ENCODE measurements around the gene PCDHGA1.

The PCDHGA1 gene

DNA sequence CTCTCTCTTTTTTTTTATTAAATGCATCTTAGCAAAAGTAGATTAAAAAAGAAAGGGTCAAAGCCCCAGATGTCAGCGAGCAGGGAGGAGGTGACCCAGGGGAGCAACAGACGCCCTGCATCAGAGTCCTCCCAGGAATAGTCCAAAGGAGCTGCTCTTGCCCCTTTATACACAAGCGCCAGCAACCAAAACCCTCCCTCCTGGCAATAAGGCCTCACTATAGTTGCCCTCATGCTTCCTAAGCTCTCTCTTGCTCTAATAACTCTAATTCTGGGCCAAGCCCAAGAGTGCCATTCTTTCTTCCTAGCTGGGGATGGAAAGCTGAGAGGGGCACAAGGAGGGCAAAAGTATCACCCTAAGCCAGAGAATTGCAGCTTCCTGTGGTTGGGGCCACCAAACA is 184.8 kb downstream of the PCDHGA1 start:
- DNase-seq = no peak

DNA sequence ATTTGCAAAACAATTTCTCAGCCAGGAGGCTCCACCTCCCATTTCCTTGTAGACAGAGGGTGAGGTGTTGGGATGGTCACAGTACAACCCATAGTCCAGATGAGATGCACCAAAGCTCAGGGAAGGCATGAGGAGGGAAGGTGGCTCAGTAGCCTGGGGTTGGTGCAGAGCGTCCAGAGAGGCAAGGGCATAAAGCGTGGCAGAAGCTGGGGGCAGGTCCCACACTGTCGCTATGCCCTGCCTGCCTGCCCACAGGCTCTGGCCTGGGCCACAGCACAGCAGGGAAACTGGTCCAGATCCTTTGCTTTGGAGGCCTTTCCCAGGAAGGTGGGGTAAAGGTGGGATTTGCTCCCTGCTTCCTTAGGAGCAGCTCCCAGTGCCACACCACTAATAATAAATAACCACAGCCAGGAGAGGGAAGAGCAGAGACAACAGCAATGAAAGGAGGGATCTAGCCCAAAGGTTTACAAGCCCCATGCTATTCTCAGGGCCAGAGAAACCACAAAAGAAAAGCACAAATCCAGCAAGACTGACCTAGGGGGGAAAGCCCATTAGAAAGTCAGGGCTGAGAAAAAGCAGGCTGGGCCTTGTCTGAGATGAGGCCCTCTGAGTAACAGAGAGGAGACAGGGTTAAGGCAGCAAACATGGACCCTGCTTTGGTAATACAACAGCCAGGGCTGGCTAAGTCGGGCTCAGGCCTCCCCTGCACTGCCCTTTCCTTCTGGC is 185.8 kb downstream of the PCDHGA1 start:
- no peak for DNase-seq

DNA sequence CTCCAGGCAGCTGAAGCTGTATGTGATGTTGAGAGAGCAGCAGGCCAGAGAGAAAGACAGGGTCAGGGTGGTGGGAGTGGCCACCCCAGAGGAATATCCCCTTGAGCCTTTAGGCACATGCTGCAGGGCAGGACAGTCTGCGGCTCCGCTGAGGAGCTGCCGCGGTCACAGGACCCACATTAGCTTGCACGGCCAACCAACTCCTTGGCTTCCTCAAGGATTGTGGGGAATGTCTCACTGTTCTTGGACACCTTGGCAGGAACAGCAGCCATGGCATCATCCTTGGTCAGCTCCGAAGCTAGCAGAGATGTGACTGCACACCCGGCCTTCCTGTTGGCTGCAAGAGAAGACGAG is 186.3 kb downstream of the PCDHGA1 start:
- DNase-seq = no peak

DNA sequence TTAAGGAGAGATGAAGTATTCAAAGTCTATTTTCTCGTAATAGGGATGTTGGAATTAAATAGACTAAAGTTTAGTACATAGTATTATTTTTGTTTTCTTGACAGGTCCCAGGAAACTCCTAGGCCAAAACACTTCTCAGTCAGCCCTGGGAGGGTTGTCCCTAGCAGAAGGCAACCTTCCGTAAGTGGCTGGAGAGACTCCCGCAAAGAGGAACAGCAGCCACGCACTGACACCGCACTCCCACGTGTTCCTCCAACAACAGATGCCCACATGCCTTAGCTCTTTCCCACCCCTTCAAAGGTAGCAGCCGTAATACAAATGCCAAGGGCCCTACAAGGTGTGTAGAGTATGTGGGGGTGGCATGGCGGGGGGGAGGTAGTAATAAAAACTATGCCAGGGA is 187.0 kb downstream of the PCDHGA1 start:
- DNase-seq = no peak

DNA sequence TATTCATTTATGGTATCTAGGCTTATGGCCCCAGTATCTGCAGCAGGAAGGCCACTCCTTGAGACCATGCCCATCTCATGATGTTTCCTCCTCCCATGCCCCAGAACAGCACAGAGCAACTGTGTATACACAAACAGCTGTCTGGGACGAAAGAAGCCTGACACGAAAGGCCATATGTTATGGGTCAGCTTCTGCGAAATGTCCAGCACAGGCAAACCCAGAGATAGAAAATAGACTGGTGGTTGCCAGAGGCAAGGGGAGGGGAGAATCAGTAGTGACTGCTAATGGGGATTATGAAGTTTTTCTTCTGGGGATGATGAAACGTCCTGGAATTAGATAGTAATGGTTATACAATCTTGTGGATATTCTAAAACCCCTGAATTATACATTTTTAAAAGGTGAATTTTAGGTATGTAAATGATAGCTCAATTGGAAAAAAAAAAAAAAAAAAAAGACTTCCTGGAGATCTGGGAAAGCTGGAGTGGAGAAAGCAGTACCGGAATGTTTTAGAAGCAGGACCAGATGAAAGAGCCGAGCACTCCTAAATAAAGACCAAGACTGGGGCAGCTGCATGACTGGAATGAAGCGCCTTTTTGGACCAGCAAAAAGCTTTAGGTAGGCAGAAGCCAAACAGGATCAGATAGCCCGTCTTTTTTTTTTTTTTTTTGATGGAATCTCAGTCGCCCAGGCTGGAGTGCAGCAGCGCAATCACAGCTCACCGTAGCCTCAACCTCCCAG is 187.7 kb downstream of the PCDHGA1 start:
- DNase-seq = no peak

DNA sequence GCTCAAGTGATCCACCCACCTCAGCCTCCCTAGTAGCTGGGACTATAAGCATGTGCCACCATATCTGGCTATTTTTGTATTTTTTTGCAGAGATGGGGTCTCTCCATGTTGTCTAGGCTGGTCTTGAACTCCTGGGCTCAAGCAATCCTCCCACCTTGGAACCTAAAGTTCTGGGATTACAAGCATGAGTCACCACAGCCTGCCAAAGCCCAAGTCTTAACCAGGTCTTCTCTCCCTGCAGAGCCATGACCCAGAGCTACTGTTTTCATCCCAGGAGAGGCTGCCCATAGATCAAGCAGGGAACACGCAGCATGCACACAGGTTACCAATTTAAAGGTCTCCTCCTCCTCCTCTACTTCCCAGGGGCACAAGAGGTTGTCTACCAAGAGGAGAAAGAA is 188.3 kb downstream of the PCDHGA1 start:
- no peak for DNase-seq

DNA sequence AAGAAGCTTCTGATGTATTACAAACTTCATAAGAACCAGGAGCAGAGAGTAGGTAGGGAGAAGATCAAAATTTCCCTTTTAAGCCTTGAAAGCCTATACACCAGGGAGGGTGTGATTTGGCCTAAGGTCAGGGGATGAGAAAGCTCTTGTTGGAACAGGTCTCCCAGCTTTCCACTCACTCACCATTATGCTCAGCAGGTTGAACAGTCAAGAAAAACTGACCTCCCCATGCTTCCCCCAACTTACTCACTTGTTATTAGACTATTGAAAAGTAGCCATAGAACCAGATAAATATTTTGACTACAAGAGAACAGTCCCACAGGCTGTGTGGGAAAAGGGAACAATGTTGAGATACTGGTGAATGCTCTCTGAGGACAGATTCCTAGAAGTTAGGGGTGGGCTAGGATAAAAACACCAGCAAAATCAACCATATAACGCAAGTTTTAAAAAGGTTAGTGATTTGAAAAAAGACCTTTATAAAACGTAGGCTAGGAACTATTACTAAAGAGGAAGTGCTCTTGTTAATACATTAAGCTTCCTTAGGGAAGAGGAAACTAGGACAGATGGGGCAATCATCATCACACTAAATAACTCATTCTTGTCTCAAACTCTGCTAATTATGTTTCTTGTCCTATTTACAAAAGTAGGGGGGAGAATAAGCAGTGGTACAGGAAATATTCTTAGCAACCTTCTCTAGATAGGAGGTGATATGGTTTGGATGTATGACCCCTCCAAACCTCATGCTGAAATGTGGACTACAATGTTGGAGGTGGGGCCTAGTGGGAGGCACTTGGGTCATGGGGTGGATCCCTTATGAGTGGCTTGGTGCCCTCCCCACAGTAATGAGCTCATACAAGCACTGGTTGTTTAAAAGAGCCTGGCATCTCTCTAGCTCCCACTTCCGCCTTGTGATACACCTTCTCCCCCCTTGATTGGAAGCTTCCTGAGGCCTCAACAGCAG is 189.6 kb downstream of the PCDHGA1 start:
- no peak for DNase-seq

DNA sequence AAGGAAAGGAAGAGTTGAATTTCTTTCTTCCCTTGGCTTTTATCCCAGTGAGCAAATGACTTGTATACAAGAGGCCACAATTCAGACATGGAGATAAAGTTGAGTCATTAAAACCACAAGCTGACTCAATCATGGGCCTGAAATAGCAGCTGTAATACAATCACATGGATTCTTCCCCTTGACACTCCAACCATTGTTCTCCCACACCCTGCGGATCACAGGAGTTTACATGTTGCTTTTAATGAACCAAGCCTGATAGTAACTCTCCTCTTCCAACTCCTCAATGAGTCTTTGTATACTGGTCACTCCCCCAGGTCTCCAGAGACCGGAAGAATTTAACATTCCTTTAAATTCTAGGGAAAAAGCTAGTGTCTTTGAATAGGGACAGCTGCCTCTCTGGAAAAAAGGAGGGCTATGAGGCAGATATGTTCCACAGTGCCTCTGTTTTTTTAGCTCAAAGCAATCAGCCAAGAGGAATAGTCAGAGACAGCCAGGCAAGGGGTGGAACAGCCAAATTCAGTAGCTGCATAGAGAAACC is 191.0 kb downstream of the PCDHGA1 start:
- no peak for DNase-seq

DNA sequence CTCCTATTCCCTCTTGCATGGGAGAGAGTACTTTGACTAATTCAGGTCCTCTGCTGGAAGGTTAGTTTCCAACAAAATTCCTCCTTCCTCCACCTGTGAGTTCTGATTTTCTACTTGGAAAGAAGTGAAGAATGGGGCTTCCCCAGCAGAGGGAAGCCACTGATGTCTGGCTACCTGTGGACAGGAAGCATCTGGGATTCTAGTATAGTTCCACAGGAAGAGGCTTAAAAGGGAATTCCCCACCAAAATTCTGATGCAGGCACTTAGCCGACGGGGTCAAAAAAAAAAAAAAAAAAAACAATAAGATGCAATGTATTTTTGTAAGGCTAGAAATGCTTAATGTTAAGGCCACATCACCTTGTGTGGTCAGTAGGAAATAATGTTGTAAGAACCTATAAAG is 192.0 kb downstream of the PCDHGA1 start:
- DNase-seq = no peak

DNA sequence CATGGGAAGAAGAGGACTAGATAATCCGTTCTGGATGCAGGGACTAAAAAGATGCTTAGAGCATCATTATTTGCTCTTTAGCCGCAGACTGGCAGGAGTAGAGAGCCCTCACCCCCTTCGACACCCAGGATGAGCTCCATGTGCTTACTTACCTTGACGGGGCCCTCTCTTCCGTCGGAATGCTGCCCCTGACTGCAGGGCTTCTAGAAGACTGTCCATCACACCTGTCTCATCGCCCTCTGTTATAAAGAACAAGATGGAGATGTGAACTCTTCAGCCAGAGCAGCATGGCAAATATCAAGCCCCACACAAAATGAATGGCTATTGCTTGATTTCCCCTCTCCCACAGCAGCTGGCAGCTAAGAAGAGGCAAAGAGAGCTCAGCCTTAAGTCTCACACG is 193.7 kb downstream of the PCDHGA1 start:
- no peak for DNase-seq

DNA sequence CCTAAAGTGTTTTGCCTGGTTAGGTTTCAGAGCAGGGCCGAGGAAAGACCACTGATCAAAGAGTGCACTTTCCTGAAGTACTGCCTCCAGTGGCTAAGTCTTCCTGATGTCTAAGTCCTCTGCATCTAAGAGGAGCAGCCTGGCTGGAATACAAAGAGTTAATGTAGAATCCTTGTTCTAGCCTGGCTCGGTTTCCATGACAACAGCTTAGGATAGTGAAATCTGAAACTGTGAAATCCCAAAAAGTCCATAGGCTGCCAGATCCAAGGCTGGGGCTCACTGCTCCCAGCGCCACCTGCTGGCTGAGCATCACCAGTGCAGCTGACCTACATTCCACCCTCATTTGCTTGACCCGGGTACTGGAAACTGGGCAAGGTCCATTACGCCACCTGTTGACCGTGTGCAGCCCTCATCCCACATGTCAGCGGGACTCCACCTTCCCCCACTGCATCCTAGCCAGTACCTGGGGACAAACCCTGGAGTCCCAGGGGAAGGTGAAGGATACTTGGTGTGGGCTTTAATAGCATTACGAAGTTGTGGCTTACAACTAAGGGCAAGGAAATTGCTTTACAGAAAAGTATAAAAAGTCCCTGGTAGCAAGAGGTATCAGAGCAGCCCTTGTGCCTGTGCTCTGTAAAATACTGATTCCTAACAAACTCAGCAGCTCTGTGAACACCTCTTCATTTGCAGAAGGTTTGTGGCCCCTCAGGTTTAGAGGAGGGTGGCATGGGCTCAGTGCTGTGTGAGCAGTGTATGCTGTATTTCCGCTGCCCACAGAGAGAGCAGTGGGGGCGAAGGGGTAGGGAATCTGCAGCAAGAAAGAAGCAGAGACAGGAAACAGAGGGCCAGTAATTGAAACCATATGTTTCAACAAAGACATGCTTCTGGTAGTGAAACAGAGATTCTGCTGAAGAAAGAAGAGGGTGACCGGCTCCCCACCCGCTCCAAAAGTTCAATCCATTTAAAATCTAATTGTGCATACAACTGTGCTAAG is 194.6 kb downstream of the PCDHGA1 start:
- peak; percentile 42 for DNase-seq

DNA sequence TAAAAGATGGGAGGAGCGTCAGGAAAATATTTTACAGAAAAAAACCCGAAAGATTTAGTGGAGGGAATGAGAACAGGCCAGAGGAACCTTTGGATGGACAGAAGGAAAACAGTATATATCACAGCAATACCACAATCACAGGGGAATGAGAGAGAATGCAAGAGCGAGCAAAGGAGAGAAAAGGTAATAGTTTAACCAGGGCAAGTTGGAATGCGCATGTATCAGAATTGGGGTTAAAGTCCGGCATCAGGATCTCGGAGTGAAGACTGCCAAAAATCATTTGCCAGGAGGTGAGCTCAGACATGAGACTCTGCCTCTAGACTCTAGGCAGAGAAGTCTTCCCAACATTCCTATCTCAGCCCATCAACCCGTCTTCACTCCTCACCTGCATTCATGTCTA is 195.3 kb downstream of the PCDHGA1 start:
- no peak for DNase-seq

DNA sequence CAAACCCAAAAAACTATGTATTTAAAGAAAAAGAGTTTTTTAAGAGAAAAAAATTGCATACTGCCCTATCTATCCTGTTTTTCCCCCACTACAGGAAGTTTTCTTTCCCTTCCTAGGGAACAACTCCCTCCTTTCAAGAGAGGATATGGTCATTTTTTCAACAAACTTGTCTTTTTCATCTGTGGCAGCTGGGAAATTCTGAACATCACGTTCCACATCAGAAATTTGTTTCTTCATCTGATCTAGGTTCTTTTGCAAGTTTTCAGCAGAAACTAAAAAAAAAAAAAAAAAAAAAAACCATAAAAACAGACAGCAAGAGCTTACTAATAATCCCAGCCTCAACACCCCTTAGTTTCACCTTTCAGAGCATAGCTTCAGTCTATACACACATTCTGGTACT is 197.1 kb downstream of the PCDHGA1 start:
- no peak for DNase-seq

DNA sequence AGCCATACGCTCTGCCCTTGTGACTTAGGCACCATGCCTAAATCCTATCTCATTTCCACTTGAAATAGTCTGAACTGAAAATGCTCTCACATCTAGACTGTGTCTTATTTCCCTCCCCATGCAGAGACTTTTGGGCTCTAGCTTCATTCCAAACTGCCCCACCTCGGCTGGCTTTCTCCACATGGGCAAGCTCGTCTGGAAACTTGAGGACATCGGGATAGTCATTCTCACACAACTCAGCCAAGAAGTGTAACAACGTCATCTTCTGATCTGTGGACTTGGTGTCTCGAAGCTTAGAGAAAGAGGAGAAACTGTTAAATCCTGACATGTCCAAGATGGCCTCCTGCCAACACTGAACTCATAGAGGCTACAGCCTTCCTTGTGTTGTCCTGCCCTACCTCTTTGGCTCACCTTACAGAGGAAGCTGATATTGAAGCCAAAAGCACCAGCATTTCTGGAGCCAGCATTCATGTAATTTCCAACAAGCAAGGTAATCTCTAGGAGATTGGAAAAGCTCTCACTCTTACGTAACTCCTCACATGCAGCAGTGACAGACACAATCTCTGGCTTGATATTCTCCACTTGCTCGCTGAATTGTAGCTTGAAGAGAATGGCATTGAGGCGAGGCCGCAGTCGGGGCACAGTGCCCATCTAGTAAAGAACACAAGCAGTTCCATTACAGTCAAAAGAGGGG is 198.1 kb downstream of the PCDHGA1 start:
- no peak for DNase-seq

DNA sequence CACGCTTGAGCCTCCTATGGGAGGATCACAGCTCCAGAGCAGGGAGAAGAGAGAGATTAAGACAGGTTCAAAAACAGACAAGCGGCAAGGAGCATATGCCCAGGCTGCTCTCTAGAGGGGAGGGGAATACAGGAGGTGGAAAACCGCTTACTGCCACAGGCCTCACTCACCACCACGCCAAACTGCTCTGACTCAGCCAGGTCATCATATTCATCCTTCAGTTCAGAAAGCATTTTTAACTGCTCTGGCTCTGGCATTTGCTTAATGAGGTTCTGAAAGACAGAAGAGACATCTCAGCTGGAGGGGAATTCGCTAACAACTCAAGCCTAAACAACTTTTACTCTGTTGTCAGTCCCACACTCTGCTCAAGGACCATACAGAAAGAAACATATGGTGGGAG is 198.7 kb downstream of the PCDHGA1 start:
- no peak for DNase-seq

DNA sequence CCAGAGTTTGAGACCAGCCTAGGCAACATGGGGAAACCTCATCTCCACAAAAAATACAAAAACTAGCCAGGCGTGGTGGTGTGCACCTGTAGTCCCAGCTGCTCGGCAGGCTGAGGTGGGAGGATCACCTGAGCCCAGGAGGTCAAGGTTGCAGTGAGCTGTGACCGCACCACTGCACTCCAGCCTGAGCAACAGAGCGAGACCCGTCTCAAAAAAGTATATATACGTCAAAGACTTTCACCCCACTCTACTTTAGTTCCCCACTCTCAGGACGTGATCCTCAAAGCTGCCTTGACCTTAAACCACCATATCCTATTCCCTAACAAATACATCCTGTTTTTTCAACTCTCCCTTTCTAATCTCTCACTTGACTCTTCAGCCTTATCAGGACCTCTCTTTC is 199.6 kb downstream of the PCDHGA1 start:
- no peak for DNase-seq

DNA sequence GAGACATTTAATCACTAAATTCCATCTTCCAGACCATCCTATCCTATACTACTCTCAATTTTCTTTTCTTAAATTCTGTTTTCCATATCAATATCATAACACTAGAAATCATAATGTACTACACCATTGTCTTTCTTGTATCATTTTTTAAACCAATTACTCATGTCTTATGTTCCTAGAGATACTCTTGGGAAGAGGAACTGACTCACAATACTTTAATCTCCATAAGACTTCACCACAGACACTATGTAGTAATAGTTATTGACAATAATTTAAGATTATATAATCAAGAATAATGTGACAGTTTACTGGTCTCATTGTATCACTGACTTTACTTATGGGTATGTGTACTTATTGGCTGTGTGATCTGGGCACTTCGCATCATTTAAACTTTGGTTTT is 202.4 kb downstream of the PCDHGA1 start:
- DNase-seq = no peak

DNA sequence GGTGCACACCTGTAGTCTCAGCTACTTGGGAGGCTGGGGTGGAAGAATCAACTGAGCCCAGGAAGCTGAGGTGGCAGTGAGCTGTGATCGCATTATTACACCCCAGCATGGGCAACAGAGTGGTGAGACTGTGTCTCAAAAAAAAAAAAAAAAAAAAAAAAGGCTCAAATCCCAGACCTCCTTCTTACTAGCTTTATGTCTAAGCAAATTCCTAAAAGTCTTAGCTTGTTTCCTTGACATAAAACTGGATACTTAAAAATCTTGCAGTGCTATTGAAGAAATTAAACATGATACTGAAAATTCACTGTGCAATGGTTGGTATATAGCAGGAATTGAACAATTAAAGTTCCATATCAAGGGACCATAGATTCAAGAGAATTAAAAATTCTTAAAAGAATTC is 203.6 kb downstream of the PCDHGA1 start:
- DNase-seq = no peak

DNA sequence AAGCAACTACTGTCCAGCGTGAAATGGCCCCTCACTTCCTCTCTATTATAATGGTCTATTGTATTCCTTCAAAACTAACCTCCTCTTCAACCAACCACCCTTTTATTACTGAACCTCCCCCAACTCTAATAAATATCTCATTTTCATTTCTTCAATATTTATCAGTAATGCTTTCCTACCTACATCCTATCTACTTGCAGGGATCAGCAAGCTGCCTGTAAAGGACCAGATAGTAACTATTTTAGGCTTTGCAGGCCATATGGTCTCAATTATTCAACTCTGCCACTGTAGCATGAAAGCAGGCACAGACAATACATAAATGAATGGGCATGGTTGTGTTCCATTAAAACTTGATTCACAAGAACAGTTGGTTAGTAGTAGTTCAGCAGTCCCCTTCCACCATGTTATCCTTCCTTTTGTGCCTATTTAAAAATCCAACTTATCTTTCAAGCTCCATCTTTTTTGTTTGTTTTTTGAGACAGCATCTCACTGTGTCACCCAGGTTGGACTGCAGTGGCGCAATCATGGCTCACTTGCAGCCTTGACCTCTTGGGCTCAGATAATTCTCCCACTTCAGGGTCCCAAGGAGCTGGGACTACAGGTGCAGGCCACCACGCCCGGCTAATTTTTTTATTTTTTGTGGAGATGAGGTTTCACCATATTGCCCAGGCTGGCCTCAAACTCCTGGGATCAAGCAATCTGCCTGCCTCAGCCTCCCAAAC is 204.3 kb downstream of the PCDHGA1 start:
- no peak for DNase-seq

DNA sequence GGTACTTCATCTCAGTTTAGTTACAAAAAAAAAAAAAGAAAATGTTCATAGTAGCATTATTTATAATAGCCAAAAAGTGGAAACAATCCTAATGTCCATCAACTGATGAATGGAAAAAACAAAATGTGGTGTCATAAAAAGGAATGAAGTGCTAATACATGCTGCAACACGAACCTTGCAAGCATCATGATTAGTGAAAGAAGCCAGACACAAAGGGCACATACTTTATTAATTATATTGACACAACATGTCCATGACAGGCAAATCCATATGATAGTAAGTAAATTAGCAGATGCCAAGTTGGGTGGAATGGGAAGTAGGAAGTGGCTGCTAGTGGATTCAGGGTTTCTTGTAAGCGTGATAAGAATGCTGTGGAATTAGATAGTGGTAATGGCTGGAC is 212.7 kb downstream of the PCDHGA1 start:
- DNase-seq = no peak

DNA sequence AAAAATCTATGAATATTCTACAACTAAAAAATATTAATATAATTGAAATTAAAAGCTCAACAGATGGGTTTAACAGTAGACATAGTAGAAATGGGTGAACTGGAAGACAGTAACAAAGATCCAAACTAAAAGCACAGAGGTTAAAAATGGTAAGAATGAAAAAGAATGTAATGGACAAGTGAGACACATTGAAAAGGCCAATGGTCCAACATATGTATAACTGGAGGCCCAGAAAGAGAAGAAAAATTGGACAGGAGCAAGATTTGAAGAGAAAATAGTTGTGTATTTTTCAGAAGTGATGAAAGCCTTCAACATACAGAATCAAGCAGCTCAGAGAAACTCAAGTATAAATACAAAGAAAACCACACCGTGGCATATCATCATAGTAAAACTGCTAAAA is 217.2 kb downstream of the PCDHGA1 start:
- DNase-seq = no peak

All from activated CD4-positive, alpha-beta T cell treated with anti-CD3 and anti-CD28 coated beads for 1 hour (primary cell).